ENCODE measurements around the gene HOTAIR.

The HOTAIR gene

GRCh38 chr12:53996240-53997203 is 21.8 kb upstream of the HOTAIR start:
- no peak for TF ChIP-seq ZFX (IDR thresholded peaks at IDR 0.05)
- TF ChIP-seq CTCF (conservative IDR thresholded peaks at IDR 0.05) = no peak
- no peak overlapping the region for H3K27ac ChIP-seq

- no peak for TF ChIP-seq ZFX (IDR thresholded peaks at IDR 0.05)
- no peak for TF ChIP-seq CTCF (conservative IDR thresholded peaks at IDR 0.05)
- no peak overlapping the region for H3K27ac ChIP-seq
Measured at GRCh38 chr12:53995378-53996239, 20.9 kb upstream of the HOTAIR start.

GRCh38 chr12:53995002-53995377 is 20.2 kb upstream of the HOTAIR start:
- TF ChIP-seq CTCF (conservative IDR thresholded peaks at IDR 0.05) = no peak
- no peak for TF ChIP-seq ZFX (IDR thresholded peaks at IDR 0.05)
- no peak overlapping the region for H3K27ac ChIP-seq

GRCh38 chr12:53994264-53995001 is 19.7 kb upstream of the HOTAIR start:
- H3K27ac ChIP-seq = no peak overlapping the region
- TF ChIP-seq ZFX (IDR thresholded peaks at IDR 0.05) (no peak), CTCF (conservative IDR thresholded peaks at IDR 0.05) (no peak)

- TF ChIP-seq ZFX (IDR thresholded peaks at IDR 0.05) (no peak), CTCF (conservative IDR thresholded peaks at IDR 0.05) (no peak)
- H3K27ac ChIP-seq = no peak overlapping the region
Measured at GRCh38 chr12:53994009-53994263, 19.2 kb upstream of the HOTAIR start.

- TF ChIP-seq CTCF (conservative IDR thresholded peaks at IDR 0.05) (no peak), ZFX (IDR thresholded peaks at IDR 0.05) (no peak)
- no peak overlapping the region for H3K27ac ChIP-seq
Measured at GRCh38 chr12:53993162-53994008, 18.6 kb upstream of the HOTAIR start.
